SK-N-MC (cell line): ENCODE measurements around the gene CBFA2T2.
"Not testable (repeated sequence)": the region's sequence is repeated elsewhere in the genome, so short reads cannot be mapped to it uniquely, and the experiment has no call there.

ENCODE experiments used
- EZH2 ChIP-seq: fragments of 200-600 bp; sonication (generic); IDR thresholded peaks from one replicate; pipeline ENCODE4 v1.6.1; 2017; ENCODE audit warnings: antibody characterized with exemption
- FOXP2 ChIP-seq: optimal IDR thresholded peaks from 2 replicates; pipeline ENCODE3; 2011; ENCODE audit warnings: mild to moderate bottlenecking, moderate library complexity; ENCODE audit not compliant: insufficient read depth; ENCODE audit errors: extremely low read length, control extremely low read depth

- TF ChIP-seq EZH2, FOXP2: not testable (repeated sequence)
Observed at GRCh38 chr20:33646959-33647602, 157.2 kb downstream of the CBFA2T2 start.
